ENCODE measurements around the gene CEP112.

Gene CEP112

GRCh38 chr17:65630502-65630901 is 561.4 kb downstream of the CEP112 start:
- Histone ChIP-seq H3K9me3 (replicated peaks; ENCODE audit: insufficient read depth, low read length) (no peaks in the 10 kb centered on the region), H2AFZ (ENCODE audit: low read length) (no peak overlapping the region), H3K4me3 (ENCODE audit: low read length) (no peak overlapping the region), H3F3A (ENCODE audit: insufficient read depth, low read length) (no peaks in the 10 kb centered on the region), H3K36me3 (replicated peaks; ENCODE audit: insufficient read depth, low read length) (no peaks in the 10 kb centered on the region), H4K20me1 (ENCODE audit: insufficient read depth, low read length) (no peaks in the 10 kb centered on the region), H3K4me2 (ENCODE audit: low read depth, low read length) (no peak overlapping the region), H3K9ac (ENCODE audit: low read length) (no peak overlapping the region), H3K79me2 (ENCODE audit: low read length) (no peaks in the 10 kb centered on the region), H3K27ac (ENCODE audit: low read length) (no peak overlapping the region), H3K4me1 (ENCODE audit: low read length) (no peaks in the 10 kb centered on the region), H3K9me2 (replicated peaks; ENCODE audit: insufficient read depth, low read length) (no peaks in the 10 kb centered on the region), H3K27me3 (replicated peaks; ENCODE audit: insufficient read depth, low read length) (no peaks in the 10 kb centered on the region)
- DNase-seq: no peak
- TF ChIP-seq CTCF (IDR thresholded peaks at IDR 0.05; ENCODE audit: low read length) (no peak), EZH2phosphoT487 (IDR thresholded peaks at IDR 0.05; ENCODE audit: low read length) (no peak), EZH2 (optimal IDR thresholded peaks at IDR 0.05; ENCODE audit: low read depth, low read length) (no peak)

- H3K4me2 ChIP-seq (ENCODE audit: low read depth, low read length): no peak overlapping the region
- TF ChIP-seq EZH2 (optimal IDR thresholded peaks at IDR 0.05; ENCODE audit: low read depth, low read length) (no peak), CTCF (IDR thresholded peaks at IDR 0.05; ENCODE audit: low read length) (no peak), EZH2phosphoT487 (IDR thresholded peaks at IDR 0.05; ENCODE audit: low read length) (no peak)
- no peaks in the 10 kb centered on the region for H3K36me3 ChIP-seq (replicated peaks; ENCODE audit: insufficient read depth, low read length)
- H3K27ac ChIP-seq (ENCODE audit: low read length): no peak overlapping the region
- H3K27me3 ChIP-seq (replicated peaks; ENCODE audit: insufficient read depth, low read length): no peaks in the 10 kb centered on the region
- H3K9me2 ChIP-seq (replicated peaks; ENCODE audit: insufficient read depth, low read length): no peaks in the 10 kb centered on the region
- H3K4me3 ChIP-seq (ENCODE audit: low read length): no peak overlapping the region
- DNase-seq: no peak
- no peaks in the 10 kb centered on the region for H3K9me3 ChIP-seq (replicated peaks; ENCODE audit: insufficient read depth, low read length)
- no peaks in the 10 kb centered on the region for H3K4me1 ChIP-seq (ENCODE audit: low read length)
- H3K9ac ChIP-seq (ENCODE audit: low read length): no peak overlapping the region
- H3F3A ChIP-seq (ENCODE audit: insufficient read depth, low read length): no peaks in the 10 kb centered on the region
- no peaks in the 10 kb centered on the region for H4K20me1 ChIP-seq (ENCODE audit: insufficient read depth, low read length)
- H2AFZ ChIP-seq (ENCODE audit: low read length): no peak overlapping the region
- no peaks in the 10 kb centered on the region for H3K79me2 ChIP-seq (ENCODE audit: low read length)
These were observed 562.7 kb downstream of the CEP112 start for GRCh38 chr17:65629234-65629690.

- Histone ChIP-seq H3K36me3 (replicated peaks; ENCODE audit: insufficient read depth, low read length) (no peaks in the 10 kb centered on the region), H3K27ac (ENCODE audit: low read length) (no peak overlapping the region), H3K9ac (ENCODE audit: low read length) (no peak overlapping the region), H3F3A (ENCODE audit: insufficient read depth, low read length) (no peaks in the 10 kb centered on the region), H3K4me1 (ENCODE audit: low read length) (no peaks in the 10 kb centered on the region), H3K9me3 (replicated peaks; ENCODE audit: insufficient read depth, low read length) (no peaks in the 10 kb centered on the region), H3K27me3 (replicated peaks; ENCODE audit: insufficient read depth, low read length) (no peaks in the 10 kb centered on the region), H3K4me2 (ENCODE audit: low read depth, low read length) (peak overlapping the region; percentile 22; the same call in 1 of the 2 replicates), H3K79me2 (ENCODE audit: low read length) (no peaks in the 10 kb centered on the region), H4K20me1 (ENCODE audit: insufficient read depth, low read length) (no peaks in the 10 kb centered on the region), H3K9me2 (replicated peaks; ENCODE audit: insufficient read depth, low read length) (no peaks in the 10 kb centered on the region), H2AFZ (ENCODE audit: low read length) (no peak overlapping the region), H3K4me3 (ENCODE audit: low read length) (no peak overlapping the region; the same call in 1 of the 2 replicates)
- no peak for DNase-seq
- no peak for TF ChIP-seq EZH2phosphoT487 (IDR thresholded peaks at IDR 0.05; ENCODE audit: low read length)
- no peak for TF ChIP-seq EZH2 (optimal IDR thresholded peaks at IDR 0.05; ENCODE audit: low read depth, low read length)
- TF ChIP-seq CTCF (IDR thresholded peaks at IDR 0.05; ENCODE audit: low read length): no peak
These were observed 563.3 kb downstream of the CEP112 start for GRCh38 chr17:65628644-65629036.

All from MM.1S (cell line).